SK-N-SH (cell line): Measurements from ENCODE around the gene OR8U1. TPM values are rescaled to one million over a fixed set of nuclear protein-coding genes. Genes with fewer than 3 reads are reported as not detected.

Experiments used
- CTCF ChIA-PET: fragments of 300-600, 350-600 bp; formaldehyde crosslinking; extraction: SDS; loops from one replicate; lab custom pipeline; 2021; lab: Yijun Ruan, JAX
- POLR2A ChIA-PET: fragments of 350-600 bp; sonication (Branson Sonifier 250); formaldehyde crosslinking; extraction: SDS; loops from one replicate; lab custom pipeline; 2020; ENCODE audit warnings: antibody characterized with exemption, inconsistent platforms; lab: Yijun Ruan, JAX
- DNase-seq: peaks from one replicate; pipeline ENCODE4 v3.0.0; 2012
- H2AFZ ChIP-seq: fragments of 200-600 bp; sonication (generic); 2 replicates; pipeline ENCODE4 v1.8.1; 2016; ENCODE audit warnings: antibody characterized with exemption, mild to moderate bottlenecking, low read depth
- H3F3A ChIP-seq: fragments of 200-600 bp; sonication (generic); replicated peaks from 2 replicates; pipeline ENCODE3; 2016; ENCODE audit warnings: antibody characterized with exemption, mild to moderate bottlenecking; ENCODE audit not compliant: insufficient read depth
- H3K27ac ChIP-seq, 2 experiments: fragments of 200-500 bp in 1 of 2; fragments of 200-600 bp in 1 of 2; sonication (Bioruptor generic) in 1 of 2; sonication (generic), shearing (Covaris generic) in 1 of 2; 2 replicates each; pipeline versions ENCODE4 v1.5.1 to v1.6.1; 2014 to 2016; ENCODE audit warnings: low read depth in 2 of 2, inconsistent platforms in 1 of 2, low read length in 1 of 2, mild to moderate bottlenecking in 1 of 2, mixed read lengths in 1 of 2
- H3K27me3 ChIP-seq: fragments of 200-600 bp; sonication (generic), shearing (Covaris generic); 2 replicates; pipeline ENCODE4 v1.6.1; 2016; ENCODE audit warnings: mixed run types; ENCODE audit not compliant: insufficient read depth
- H3K36me3 ChIP-seq, 2 experiments: fragments of 200-500 bp in 1 of 2; fragments of 200-600 bp in 1 of 2; sonication (Bioruptor generic) in 1 of 2; sonication (generic) in 1 of 2; replicated peaks in 1 of 2; 2 replicates each; pipeline versions ENCODE3 to v1.5.1; 2014 to 2016; ENCODE audit warnings: low read length in 1 of 2, mild to moderate bottlenecking in 1 of 2; ENCODE audit not compliant: insufficient read depth in 2 of 2, control insufficient read depth in 1 of 2
- H3K4me1 ChIP-seq, 2 experiments: fragments of 200-500 bp in 1 of 2; fragments of 200-600 bp in 1 of 2; sonication (Bioruptor generic) in 1 of 2; sonication (generic), shearing (Covaris generic) in 1 of 2; 2 replicates each; pipeline versions ENCODE4 v1.5.1 to v1.6.1; 2014 to 2016; ENCODE audit warnings: low read depth in 1 of 2, low read length in 1 of 2, mixed run types in 1 of 2; ENCODE audit not compliant: insufficient read depth in 2 of 2, control insufficient read depth in 1 of 2
- H3K4me2 ChIP-seq: fragments of 200-600 bp; sonication (generic), shearing (Covaris generic); 2 replicates; pipeline ENCODE4 v1.6.1; 2017; ENCODE audit warnings: mixed run types
- H3K4me3 ChIP-seq, 2 experiments: fragments of 200-500 bp in 1 of 2; fragments of 200-600 bp in 1 of 2; sonication (Bioruptor generic) in 1 of 2; sonication (generic), shearing (Covaris generic) in 1 of 2; 2 replicates each; pipeline versions ENCODE4 v1.5.1 to v1.8.1; 2014 to 2016; ENCODE audit warnings: low read depth in 2 of 2, inconsistent platforms in 1 of 2, low read length in 1 of 2, mild to moderate bottlenecking in 1 of 2, mixed read lengths in 1 of 2, moderate library complexity in 1 of 2
- H3K79me2 ChIP-seq: fragments of 200-600 bp; sonication (generic); 2 replicates; pipeline ENCODE4 v1.8.1; 2017; ENCODE audit warnings: mild to moderate bottlenecking; ENCODE audit not compliant: insufficient read depth
- H3K9ac ChIP-seq: fragments of 200-600 bp; sonication (generic); 2 replicates; pipeline ENCODE4 v1.6.1; 2017; ENCODE audit warnings: mixed run types
- H3K9me2 ChIP-seq: fragments of 200-600 bp; sonication (generic); 2 replicates; pipeline ENCODE4 v1.6.1; 2017; ENCODE audit warnings: mixed run types
- H3K9me3 ChIP-seq: fragments of 200-600 bp; sonication (generic); 2 replicates; pipeline ENCODE4 v1.6.1; 2017; ENCODE audit warnings: mixed run types, mild to moderate bottlenecking, moderate library complexity
- H4K20me1 ChIP-seq: fragments of 200-600 bp; sonication (generic); 2 replicates; pipeline ENCODE4 v1.6.1; 2017; ENCODE audit warnings: mild to moderate bottlenecking, mixed run types; ENCODE audit not compliant: insufficient read depth
- ELF1 ChIP-seq: IDR thresholded peaks from 2 replicates; pipeline ENCODE4 v1.4.0; 2012
- GATA2 ChIP-seq: sonication (generic); formaldehyde crosslinking; IDR thresholded peaks from 2 replicates; pipeline ENCODE4 v1.5.0; 2020; ENCODE audit warnings: mild to moderate bottlenecking, missing genetic modification reagents
- JUND ChIP-seq: IDR thresholded peaks from 2 replicates; pipeline ENCODE4 v1.4.0; 2012
- TAF1 ChIP-seq: IDR thresholded peaks from 2 replicates; pipeline ENCODE4 v1.6.1; 2012; ENCODE audit warnings: low read depth, mild to moderate bottlenecking, low read length, moderate library complexity, borderline replicate concordance
- WGBS: methylation state at CpG from one replicate; pipeline ENCODE4 v1.1.6; 2017; ENCODE audit warnings: low lambda C conversion rate; 5-methylcytosine and 5-hydroxymethylcytosine counted together
- polyA plus RNA-seq, 3 experiments: library from polyadenylated mRNA; depleted of rRNA; stranded (reverse); fragments of >200 nt; gene quantifications; 2 replicates each; pipeline ENCODE4 v1.2.3, GENCODE V29; 2012
- TF ChIP-seq, protein P1 (sequence below): IDR thresholded peaks from 2 replicates; pipeline ENCODE4 v1.4.0; 2012; ENCODE audit warnings: low read depth, borderline replicate concordance

Gene OR8U1
- polyA plus RNA-seq, 1 of the 3 experiments (the other 2 are of a cell fraction), result not detected

DNA sequence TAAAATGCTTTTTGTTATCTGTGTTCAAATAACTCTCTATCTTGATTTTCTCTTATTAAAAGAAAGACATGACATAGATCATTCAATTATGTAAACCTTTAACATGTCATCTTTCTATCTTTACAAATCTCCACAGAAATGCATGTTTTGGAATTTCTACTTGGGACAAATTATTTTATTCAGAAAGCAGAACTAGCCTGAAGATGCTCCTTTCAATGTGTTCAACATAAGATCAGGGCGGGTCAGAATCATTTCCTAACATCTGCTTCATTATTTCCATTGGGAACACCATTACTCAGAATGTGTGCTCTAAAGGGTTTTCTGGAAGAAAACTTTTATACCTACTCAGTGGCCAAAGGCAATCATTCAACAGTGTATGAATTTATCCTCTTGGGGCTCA is 37.0 kb downstream of the OR8U1 start, which contains the start of gene OR5AL1:
Gene OR5AL1, plus strand, starts transcription at position 301 of the 400 bp plus-strand sequence.
- H3K4me1 ChIP-seq, result no peaks in the 10 kb centered on the region

More for the DNA sequence above, 37.0 kb downstream of the OR8U1 start, which contains the start of gene OR5AL1:
- no peak within 1 kb of the TSS for H2AFZ ChIP-seq
- H3K9me3 ChIP-seq, result no peaks in the 10 kb centered on the region
- no peak within 1 kb of the TSS for H3K9ac ChIP-seq
- no peak for DNase-seq
- WGBS, result 4% methylated on average over 1 of the region's 1 CpG
- POLR2A ChIA-PET, result no interaction called here
- no peak for TF ChIP-seq GATA2 (CRISPR knock-in tag)
- TF ChIP-seq, protein P1, sequence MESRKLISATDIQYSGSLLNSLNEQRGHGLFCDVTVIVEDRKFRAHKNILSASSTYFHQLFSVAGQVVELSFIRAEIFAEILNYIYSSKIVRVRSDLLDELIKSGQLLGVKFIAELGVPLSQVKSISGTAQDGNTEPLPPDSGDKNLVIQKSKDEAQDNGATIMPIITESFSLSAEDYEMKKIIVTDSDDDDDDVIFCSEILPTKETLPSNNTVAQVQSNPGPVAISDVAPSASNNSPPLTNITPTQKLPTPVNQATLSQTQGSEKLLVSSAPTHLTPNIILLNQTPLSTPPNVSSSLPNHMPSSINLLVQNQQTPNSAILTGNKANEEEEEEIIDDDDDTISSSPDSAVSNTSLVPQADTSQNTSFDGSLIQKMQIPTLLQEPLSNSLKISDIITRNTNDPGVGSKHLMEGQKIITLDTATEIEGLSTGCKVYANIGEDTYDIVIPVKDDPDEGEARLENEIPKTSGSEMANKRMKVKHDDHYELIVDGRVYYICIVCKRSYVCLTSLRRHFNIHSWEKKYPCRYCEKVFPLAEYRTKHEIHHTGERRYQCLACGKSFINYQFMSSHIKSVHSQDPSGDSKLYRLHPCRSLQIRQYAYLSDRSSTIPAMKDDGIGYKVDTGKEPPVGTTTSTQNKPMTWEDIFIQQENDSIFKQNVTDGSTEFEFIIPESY, result no peak
- TF ChIP-seq ELF1, result no peak
- no peak for TF ChIP-seq TAF1
- TF ChIP-seq JUND, result no peak
- no peaks in the 10 kb centered on the region for H3K27me3 ChIP-seq
- no peak within 1 kb of the TSS for H3K4me3 ChIP-seq
- H3F3A ChIP-seq, result no peaks in the 10 kb centered on the region
- no peaks in the 10 kb centered on the region for H4K20me1 ChIP-seq
- H3K79me2 ChIP-seq, result no peaks in the 10 kb centered on the region
- no peaks in the 10 kb centered on the region for H3K36me3 ChIP-seq
- H3K9me2 ChIP-seq, result no peaks in the 10 kb centered on the region
- no peak within 1 kb of the TSS for H3K4me2 ChIP-seq
- CTCF ChIA-PET, result interaction anchor here (0.5 to 1.1 kb wide), 2 partner anchors 12 to 22 kb away, joined by 3 read pairs; no protein-coding TSS in a partner anchor
- no peak within 1 kb of the TSS for H3K27ac ChIP-seq

Other genes starting within 250 kb of the OR8U1 start
- not detected in 2 replicates for gene OR8J3, start 235.4 kb upstream of the OR8U1 start, polyA plus RNA-seq (2012; rRNA removed)
- not detected in 2 replicates for gene OR8K5, start 215.3 kb upstream of the OR8U1 start, polyA plus RNA-seq (2012; rRNA removed)
- not detected in 2 replicates for gene OR5J2, start 199.0 kb upstream of the OR8U1 start, polyA plus RNA-seq (2012; rRNA removed)
- not detected in 2 replicates for gene OR5T2, start 141.4 kb upstream of the OR8U1 start, polyA plus RNA-seq (2012; rRNA removed)
- gene OR5T3, start 123.4 kb upstream of the OR8U1 start, polyA plus RNA-seq (2012; rRNA removed), result not detected in 2 replicates
- gene OR5T1, start 101.5 kb upstream of the OR8U1 start, polyA plus RNA-seq (2012; rRNA removed), result not detected in 2 replicates
- not detected in 2 replicates for gene OR8H1, start 83.4 kb upstream of the OR8U1 start, polyA plus RNA-seq (2012; rRNA removed)
- not detected in 2 replicates for gene OR8K3, start 60.5 kb upstream of the OR8U1 start, polyA plus RNA-seq (2012; rRNA removed)
- not detected in 2 replicates for gene OR8K1, start 29.6 kb upstream of the OR8U1 start, polyA plus RNA-seq (2012; rRNA removed)
- gene OR8J1, start 21.3 kb upstream of the OR8U1 start, polyA plus RNA-seq (2012; rRNA removed), result not detected in 2 replicates
- not detected in 2 replicates for gene OR5AL1, start 37.1 kb downstream of the OR8U1 start, polyA plus RNA-seq (2012; rRNA removed)
- gene OR5M3, start 97.7 kb downstream of the OR8U1 start, polyA plus RNA-seq (2012; rRNA removed), result not detected in 2 replicates
- gene OR5M8, start 115.7 kb downstream of the OR8U1 start, polyA plus RNA-seq (2012; rRNA removed), result not detected in 2 replicates
- gene OR5M11, start 167.6 kb downstream of the OR8U1 start, polyA plus RNA-seq (2012; rRNA removed), result not detected in 2 replicates
- not detected in 2 replicates for gene OR5M10, start 202.1 kb downstream of the OR8U1 start, polyA plus RNA-seq (2012; rRNA removed)
- not detected in 2 replicates for gene OR5M1, start 239.2 kb downstream of the OR8U1 start, polyA plus RNA-seq (2012; rRNA removed)